GM21786 (cell line): ENCODE measurements around the gene BCL10.

ENCODE experiments used
- ATAC-seq: cut with Tn5 transposase; IDR thresholded peaks from one replicate; pipeline ENCODE4 v1.9.1; 2021; ENCODE audit not compliant: unreplicated experiment

Gene BCL10

DNA sequence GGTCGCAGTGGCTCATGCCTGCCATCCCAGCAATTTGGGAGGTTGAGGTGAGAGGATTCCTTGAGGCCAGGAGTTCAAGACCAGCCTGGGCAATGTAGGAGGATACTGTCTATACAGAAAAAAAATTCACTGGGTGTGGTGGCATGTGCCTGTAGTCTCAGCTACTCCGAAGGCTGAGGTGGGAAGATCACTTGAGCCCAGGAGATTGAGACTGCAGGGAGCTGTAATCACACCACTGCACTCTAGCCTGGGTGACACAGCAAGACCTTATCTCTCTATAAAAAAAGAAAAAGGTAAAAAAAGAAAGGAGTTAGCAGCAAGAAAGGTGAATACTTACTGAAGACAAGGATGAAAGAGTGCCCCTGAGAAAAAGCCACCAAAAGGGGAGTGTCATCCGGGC lies 23.7 kb upstream of the BCL10 start:
- no peak for ATAC-seq

GRCh38 chr1:85297855-85298629 lies 21.6 kb upstream of the BCL10 start:
- peak; percentile 93 for ATAC-seq

DNA sequence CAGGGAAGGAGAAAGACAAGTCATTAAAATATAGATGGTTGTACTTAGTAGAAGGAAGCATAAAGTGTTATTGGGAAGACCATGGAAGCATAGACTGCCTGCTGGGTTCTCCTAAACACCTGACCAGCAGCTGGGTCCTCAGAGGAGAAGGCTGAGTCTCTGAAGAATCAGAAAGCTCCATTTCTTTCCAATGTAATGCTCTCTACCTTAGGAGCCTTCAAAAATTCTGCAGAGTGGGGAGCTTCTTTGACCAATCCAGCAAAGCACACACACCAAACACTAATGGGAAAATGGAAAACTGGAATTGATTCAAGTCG lies 21.1 kb upstream of the BCL10 start:
- no peak for ATAC-seq

DNA sequence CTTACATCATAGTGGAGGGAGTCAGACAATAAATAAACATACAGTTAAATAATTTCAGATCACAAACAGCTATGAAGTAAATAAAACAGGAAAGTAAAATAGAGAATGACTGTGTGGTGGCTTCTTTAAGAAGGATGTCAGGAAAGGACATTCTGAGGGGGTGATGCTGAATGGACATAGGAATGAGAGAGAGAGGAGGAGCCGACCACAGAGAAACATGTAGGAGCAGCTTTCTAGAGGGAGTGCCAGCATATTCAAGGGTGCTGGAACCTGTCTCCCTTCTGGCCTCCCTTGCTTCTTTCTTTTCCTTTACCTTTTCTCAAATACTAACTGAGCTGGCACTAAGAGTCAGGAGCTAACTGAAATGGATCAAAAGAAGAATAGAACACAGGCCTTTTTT lies 20.5 kb upstream of the BCL10 start:
- ATAC-seq = no peak

DNA sequence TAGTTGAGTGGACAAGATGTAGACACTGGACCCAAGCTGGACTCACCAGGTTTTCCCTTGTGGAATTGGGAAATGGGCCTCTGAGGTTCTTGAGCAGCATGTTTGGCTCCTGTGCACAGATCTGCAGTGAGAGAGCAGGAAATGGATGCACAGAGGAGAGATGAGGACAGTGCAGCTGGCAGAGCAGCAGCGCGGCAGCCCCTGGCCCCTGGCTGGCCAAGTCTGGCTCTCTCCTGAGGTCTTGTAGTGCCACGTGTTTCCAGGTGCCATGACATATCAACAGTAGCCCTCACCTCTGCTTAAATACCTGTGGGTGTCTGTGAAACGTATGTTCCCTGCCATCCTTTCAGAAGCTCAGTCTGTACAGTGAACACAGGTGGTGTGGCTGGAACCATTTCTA lies 19.2 kb upstream of the BCL10 start:
- no peak for ATAC-seq

GRCh38 chr1:85295006-85295431 lies 18.6 kb upstream of the BCL10 start:
- ATAC-seq = no peak

- no peak for ATAC-seq
These were observed 14.4 kb upstream of the BCL10 start for GRCh38 chr1:85290826-85291225.

- no peak for ATAC-seq
These were observed 13.5 kb upstream of the BCL10 start for GRCh38 chr1:85289848-85290335.

- no peak for ATAC-seq
These were observed 12.9 kb upstream of the BCL10 start for GRCh38 chr1:85289207-85289847.

DNA sequence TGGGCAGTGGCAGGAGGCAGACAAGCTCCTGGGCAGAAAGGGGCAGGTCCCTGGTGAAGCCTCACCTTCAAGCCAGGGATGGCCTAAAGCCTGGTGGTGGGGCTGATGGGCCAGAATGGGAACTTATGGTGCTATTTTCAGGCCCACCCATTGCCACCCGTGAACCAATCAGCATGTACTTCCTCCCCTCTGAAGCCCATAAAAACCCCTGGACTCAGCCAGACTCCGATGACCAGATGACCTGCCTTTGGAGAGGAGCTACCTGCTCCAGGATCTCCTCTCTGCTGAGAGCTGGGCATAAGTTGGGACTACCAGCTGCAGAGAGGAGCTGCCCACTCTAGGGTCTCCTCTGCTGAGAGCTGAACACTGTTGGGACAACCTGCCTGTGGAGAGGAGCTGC lies 7.8 kb upstream of the BCL10 start:
- ATAC-seq = no peak

DNA sequence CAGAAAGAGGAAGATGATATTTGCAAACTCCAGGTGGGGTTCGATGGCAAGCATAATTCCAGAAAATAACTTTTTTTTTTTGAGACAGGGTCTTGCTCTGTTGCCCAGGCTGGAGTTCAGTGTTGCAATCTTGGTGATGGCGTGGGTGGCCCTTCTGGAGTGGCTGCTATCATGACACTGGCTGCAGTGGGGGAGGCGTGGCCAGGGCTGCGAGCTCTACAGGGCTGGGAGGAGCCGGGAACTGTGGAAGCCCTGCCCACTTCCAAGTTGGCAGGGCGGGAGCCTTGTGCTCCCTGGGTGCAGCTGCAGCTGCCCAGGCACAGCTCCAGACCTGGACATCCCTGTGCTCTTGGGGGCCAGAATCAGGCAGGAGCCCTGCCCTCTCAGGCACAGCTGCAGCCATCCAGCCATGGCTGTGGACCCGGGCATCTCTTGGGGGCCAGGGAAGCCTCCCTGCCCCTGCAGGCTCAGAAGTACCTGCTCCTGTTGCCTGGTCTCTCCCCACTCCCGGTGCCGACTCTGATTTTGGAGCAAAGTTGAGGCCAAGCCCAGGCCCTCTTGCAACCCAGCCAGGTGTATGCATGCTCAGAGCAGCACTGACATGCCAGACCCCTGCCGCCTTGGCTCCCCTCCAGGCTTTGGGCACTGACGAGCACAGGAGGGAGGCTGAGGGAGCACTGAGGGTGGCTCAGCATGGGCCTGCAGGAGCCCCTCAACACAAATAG lies 7.2 kb upstream of the BCL10 start:
- no peak for ATAC-seq

DNA sequence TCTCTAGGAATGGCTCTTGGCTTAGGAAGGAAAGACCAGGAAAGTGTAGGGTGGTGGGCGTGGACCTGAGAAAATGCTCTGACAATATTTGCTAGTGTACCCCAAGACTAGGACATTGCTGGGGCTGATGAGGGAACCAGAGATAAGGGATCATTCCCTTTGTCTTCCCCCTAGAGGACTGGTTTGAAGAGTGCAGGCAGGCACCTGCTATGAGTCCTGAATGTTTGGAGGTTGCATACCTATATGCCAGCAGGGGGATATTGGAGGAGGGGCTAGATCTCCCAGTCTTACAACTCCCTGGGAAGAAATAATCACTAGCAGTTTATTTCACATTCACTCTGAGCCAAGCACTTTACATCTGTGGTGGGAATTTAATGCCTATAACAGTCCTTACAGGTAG lies 6.0 kb upstream of the BCL10 start:
- no peak for ATAC-seq

GRCh38 chr1:85280636-85281035 lies 4.2 kb upstream of the BCL10 start:
- ATAC-seq = no peak

DNA sequence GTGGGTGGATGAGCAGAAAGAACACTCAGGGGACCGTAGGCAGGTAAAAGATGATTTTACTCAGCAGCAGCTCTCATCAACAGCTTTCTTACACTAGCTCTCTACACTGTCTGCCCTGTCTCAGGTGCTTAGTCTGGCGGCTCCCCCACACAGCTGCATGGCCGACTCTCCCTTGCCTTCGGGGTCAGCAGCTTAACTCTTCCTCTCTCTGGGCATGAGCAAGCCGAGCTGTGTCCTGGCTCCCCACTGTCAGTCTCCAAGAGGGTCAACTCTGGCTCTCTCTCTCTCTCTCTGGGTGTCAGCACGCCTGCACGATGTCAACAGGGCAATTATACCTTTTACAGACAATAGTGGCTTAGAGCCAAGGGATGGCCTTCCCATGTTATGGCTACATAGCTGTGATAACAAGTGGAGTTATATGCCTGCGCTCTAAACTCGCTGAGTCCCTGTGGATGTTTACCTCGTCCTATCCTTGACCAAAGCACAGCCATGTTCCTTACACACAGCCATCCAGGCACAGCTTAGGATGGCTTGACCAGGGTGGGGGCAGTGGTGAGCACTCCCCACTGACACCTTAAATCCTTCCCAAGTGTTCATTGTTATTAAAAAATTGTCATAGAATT lies 3.1 kb upstream of the BCL10 start:
- ATAC-seq = no peak

- ATAC-seq = peak; percentile 12
These were observed 2.5 kb upstream of the BCL10 start for GRCh38 chr1:85278853-85279314.

DNA sequence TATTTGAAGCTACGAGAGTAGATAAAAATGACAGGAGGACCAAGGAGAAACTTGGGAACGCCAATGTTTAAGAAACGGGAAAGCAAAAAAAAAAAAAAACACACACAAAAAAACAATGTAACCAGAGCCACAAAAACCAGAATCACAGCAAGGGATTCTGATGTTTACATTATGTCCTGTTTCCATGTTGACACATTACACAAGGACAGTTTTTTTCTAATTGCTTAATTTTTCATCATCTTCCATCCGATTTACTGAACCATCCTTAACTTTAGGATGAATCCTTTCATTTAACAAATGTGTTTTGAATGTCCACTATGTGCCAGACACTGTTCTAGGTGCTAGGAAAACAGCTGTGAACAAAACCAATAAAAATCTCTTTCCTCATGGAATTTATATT lies 1.4 kb upstream of the BCL10 start:
- ATAC-seq = no peak

GRCh38 chr1:85276978-85277639 lies 677 bp upstream of the BCL10 start:
- ATAC-seq = no peak

GRCh38 chr1:85275701-85276214 lies 674 bp downstream of the BCL10 start:
- ATAC-seq = no peak

DNA sequence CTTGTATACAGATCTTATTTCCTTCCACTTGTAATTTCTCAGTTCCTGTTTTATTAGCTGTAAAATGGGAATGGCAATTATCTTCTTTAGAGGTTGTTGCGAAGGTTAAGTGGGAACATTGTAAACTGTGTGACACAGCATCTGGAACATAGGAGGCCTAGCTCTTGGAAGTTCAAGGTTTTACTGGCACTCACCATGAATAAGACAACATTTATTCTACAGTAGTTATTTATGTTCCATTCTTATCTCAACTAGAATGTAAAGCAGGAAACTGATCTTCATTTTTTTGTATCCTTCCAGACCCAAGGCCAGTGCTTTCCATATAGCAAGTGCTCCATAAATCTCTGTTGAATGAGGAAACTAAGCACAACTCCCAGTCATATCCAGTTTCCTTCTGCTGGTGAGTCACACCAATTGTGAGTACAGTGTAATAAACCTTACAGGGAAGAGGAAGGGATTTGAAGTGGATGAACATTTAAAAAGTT lies 1.4 kb downstream of the BCL10 start:
- no peak for ATAC-seq

DNA sequence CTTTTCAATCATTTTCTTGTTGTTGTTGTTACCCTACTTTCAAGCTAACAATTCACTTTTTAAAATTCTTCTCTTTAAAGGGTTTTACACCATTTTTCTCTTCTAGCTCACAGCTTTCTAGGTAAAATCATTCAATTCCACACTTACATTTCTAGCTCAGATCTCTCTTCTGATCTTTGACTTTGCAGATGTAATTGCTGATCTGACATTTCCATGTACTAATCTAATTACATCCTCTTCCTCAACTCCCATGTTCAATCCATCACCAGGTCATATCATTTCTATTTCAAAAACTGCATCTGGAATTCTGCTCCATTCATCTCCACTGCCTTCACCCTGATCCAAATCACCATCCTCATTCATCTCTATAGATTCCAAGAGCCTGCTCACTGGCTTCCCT lies 3.0 kb downstream of the BCL10 start:
- ATAC-seq = no peak
